ENCODE data around the gene OR1C1.
"Not testable (repeated sequence)": the region's sequence is repeated elsewhere in the genome, so short reads cannot be mapped to it uniquely, and the experiment has no call there.

Gene OR1C1, protein sequence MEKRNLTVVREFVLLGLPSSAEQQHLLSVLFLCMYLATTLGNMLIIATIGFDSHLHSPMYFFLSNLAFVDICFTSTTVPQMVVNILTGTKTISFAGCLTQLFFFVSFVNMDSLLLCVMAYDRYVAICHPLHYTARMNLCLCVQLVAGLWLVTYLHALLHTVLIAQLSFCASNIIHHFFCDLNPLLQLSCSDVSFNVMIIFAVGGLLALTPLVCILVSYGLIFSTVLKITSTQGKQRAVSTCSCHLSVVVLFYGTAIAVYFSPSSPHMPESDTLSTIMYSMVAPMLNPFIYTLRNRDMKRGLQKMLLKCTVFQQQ

DNA sequence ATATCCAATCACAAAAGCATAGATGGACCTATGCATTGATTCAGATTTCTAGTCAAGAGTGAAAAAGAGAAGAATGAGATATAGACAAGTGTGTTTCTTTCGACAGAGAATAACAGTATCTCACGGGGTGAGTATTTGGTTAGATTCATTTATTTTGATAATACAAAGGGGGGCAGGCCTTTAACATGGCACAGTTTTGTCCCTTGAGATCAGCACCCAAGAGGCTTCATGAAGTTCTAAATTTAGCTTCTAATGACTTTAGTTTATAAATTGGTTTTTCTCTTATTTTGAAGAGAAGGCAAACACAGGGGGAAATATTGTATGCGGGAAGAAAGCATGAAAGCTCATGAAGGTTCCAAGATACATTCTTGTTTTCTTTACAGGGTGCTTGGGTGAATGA, at the start of gene OR1C1:
Gene OR1C1 (minus strand): TSS at position 101 of the 400 bp plus-strand sequence. CDS start 2,150 bp downstream, outside the sequence.
- DNase-seq (ENCODE audit: low spot score): no peak

DNA sequence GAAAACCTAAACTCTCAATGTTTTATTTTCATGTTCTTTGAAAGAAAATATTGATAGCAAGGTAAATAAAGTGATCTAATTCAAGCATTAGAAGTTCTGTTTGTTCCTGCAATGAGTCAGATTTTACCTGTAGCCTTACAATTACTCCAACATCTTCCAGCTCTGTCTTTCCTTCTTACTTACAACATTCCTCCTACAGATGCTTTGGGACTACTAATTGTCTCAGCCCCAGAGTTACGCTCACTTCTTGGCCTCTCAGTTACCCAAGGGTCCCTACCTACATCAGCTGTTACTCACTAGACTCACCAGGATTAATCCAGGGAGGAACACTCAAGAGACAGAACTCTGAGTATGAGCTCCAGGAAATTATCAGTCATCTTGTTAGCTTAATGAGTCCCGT, 37.2 kb upstream of the OR1C1 start:
- no peak for DNase-seq (ENCODE audit: low spot score)

DNA sequence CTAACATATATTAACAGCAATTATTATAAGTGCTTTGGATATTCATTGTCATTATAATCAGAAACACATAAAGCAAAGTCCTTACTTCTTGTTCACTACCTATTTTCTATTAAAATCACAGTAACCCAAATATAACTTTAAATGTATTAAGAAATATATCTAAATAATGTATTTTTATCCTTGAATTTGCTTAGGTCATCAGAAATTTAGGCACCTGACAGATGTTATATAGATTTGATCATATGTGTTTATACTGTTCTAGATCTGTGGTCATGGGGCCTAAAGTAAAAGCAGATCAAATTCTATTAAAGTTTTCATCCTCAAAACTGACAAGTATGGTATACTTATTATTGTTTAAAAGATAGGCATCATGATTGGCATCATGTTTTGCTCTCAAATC, 9.2 kb upstream of the OR1C1 start:
- no peak for DNase-seq (ENCODE audit: low spot score)

DNA sequence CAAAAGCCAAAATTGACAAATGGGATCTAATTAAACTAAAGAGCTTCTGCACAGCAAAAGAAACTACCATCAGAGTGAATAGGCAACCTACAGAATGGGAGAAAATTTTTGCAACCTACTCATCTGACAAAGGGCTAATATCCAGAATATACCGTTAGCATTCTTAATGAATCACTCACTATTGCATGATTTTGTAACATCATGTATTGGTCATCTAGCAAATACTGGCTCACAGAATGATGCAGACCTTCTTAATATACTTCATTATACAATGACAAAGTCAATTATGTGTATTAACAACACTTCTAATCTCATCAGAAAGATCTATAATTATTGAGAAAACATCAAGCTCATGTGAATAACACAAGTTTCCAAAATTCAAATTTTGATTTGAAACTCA, 6.0 kb downstream of the OR1C1 start:
- not testable (repeated sequence) for DNase-seq (ENCODE audit: low spot score)

DNA sequence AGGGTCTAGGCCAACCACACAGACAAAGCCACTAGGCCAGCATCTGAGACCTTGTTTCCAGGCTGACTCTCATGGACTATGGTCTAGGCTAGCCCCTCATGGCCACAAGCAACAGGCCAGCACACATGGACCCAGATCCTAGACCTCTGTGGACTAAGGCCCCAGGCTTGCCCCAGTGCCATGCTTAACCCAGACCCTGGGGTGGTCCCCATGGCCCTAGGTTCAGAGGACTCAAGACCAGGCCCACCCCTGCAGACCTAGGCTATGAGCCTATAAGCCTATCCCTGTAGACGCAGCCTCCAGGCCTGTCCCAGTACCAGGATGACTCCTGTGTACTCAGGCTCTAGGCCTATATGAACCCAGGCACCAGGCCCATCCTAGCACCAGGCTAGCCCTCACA, 10.5 kb downstream of the OR1C1 start:
- no peak for DNase-seq (ENCODE audit: low spot score)

DNA sequence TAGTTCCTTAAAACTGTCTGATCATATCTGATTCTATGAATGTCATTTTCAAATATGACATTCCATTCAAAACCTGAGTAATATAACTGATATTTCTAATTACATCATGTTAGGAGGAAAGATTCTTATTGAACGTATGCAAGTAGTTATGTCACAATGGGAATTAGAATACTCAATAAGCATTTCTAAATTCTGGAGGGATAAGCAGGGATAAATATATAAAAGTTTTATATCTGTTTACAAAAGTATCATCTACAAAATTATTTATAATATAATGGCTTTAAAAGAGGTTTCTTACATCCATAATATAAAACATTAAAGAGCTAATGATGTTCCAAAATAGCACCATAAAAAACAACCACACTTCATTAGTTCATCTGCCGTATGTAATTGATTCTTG, 12.3 kb downstream of the OR1C1 start, which contains the start of gene OR14A2:
Gene OR14A2 (minus strand): TSS at position 101 of the 400 bp plus-strand sequence.
- no peak for DNase-seq (ENCODE audit: low spot score)

DNA sequence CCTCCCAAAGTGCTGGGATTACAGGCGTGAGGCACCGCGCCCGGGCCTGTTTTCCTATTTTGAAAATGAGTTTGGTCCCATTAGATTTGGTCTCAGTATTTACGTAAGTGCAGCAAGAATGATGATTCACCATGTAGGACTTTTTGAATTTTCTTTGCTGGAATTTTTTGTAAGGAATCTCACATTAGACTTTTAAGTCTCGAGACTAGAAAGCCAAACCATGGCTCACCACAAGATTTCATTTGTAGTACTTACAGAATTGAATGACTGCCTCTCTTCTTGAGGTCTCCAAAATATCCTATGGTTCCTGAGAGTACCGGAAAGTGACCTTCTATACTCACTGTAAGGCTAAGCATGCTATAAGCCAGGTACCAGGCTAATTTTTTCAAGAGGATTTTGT, 12.7 kb downstream of the OR1C1 start:
- DNase-seq (ENCODE audit: low spot score): no peak

DNA sequence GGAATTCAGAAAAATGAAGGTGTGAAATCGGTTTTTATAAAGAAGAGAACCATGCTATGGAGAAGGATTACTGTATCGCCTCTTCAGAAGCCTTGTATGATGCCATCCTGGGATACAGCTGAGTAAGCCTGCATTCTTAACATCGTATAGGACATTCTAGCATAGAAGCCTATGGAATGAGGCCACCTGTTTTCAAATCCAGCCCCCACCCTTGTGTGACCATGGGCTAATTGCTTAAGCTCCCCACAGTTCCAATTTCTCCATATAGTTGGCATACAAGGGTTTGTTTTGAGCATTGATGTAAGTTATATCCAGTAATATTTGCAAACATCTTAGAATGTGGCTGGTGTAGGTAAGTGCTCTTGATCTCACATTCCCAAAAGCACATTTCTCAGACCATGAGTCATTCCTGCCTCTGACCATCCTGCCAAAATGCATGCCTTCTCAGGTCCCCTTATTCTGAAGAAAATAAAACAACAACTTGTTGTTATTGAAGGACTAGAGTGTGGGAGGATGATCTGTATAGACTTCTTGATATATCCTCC, 13.9 kb downstream of the OR1C1 start:
- no peak for DNase-seq (ENCODE audit: low spot score)

DNA sequence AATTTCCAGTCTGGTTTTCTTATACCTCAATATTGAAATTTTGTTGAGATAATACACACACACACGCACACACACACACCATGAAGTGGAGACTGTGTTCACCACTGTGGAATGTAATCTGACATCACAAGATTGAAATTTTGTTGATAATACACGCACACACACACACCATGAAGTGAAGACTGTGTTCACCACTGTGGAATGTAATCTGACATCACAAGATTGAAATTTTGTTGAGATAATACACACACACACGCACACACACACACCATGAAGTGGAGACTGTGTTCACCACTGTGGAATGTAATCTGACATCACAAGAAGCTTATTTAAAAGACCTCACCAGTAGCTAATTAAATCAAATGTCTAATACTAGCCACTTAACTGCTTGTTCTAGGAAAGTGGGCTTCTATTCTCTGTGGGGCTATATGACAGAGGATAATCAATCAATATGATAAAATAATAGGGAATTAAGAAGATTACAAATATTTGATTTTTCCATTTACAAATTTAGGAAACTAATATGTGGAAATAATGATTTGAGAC, 18.1 kb downstream of the OR1C1 start:
- not testable (repeated sequence) for DNase-seq (ENCODE audit: low spot score)

DNA sequence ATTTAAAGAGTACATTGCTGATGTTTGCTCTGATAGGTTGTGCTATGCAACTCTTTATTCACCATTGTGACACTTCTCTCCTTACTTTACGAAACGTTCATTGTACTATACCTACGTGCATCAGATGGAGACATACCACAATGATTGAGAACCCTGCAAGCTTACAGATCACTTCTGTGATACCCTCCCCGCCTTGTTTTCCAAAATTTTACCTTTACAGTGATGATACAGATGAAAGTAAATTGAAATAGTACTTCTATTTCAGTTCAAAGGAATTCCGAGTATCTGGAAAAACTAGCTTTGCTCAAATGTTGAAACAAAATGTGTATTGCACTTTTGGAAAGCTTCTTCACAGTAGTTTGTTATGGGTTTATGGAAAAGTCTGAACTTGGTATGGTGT, 18.6 kb downstream of the OR1C1 start:
- no peak for DNase-seq (ENCODE audit: low spot score)

DNA sequence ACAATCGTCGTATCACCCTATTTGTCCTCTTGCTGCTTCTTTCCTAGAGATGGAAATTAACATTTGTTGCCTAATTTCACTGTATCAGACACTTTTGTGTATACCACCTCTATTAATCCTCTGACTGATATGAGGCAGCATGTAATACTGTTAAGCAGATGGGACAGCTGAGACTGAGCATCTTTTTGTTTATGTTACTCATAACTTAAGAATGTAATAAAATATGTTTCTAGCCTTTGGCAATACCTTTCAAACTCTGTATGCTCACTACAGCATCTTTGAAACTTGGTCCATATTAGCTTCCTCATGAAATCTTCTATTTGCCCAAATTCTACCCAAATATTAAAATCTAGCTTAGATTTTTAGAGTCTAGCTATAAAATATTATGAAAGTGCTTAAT, 19.6 kb downstream of the OR1C1 start:
- DNase-seq (ENCODE audit: low spot score): no peak

DNA sequence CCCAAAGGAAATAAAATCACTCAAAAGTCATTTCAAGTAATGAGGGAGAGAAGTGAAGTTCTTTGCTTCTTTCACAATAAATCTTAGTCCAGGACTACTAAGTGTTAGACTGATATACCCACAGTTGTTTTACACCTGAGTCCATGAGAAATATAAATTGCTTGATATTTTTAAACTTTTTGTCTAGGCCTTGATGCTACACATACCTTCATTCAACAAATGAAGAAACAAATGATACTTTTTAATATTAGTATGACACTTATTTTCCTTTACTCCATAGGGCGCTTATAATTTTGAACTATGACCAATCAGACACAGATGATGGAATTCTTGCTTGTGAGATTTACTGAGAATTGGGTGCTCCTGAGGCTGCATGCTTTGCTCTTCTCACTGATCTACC, 22.0 kb downstream of the OR1C1 start, which contains the start of gene OR14K1:
Gene OR14K1 (plus strand): TSS at position 301 of the 400 bp plus-strand sequence. CDS start 0 bp downstream, at position 301.
- DNase-seq (ENCODE audit: low spot score): no peak

DNA sequence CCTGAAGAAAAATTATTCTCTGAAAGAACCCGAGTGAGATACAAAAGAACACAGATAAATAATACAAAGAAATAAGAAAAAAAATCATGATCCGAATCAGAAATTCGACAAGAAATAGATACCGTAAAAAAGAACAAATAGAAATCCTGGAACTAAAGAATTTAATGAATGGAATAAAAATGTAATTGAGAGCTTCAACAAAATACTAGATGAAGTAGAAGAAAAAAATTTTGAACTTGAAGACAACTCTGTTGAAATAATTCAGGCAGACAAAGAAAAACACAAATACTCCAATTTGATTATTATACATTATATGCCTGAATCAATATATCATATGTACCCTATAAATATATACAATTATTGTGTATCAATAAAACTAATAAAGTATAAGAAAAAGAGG, 39.1 kb downstream of the OR1C1 start:
- no peak for DNase-seq (ENCODE audit: low spot score)

DNA sequence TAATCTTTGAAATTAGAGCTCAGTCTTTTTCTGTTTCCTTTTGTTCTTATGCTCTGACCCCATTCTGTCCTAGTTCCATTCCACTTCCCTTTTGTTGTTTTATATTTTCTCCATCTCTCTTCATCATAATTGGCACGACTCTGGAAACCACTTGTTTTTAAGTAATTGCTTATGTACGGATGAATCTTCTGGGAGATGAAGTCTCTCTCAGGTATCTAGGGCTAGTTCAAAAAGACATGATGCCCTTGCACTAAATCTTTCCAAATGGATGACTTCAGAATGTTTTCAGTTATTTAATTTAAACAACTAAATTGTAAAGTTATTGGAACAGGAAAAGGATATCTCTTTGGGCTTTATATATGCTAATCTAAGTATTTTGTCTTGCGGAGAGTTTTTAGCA, 43.8 kb downstream of the OR1C1 start, which contains the start of gene OR6F1:
Gene OR6F1 (minus strand): TSS at position 101 of the 400 bp plus-strand sequence. CDS start 3,891 bp downstream, outside the sequence.
- DNase-seq (ENCODE audit: low spot score): no peak

DNA sequence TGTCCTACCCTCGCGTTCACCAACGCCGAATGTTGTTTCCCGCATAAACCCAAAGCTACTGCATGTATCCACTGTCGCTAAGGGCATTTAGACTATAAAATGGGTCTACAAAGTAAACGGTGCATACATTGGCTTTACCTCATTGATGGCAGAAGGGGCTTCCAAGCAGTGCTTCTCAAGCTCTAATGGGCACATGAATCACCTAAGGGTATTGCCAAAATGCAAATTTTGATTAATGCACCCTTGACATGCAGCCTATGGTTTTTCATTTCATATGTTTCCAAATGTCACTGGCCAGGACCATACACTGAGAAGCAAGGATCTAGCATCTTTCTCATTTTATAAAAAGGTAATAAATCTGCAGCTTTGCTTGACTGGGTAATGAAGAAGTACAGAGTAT, 46.6 kb downstream of the OR1C1 start:
- DNase-seq (ENCODE audit: low spot score): no peak

DNA sequence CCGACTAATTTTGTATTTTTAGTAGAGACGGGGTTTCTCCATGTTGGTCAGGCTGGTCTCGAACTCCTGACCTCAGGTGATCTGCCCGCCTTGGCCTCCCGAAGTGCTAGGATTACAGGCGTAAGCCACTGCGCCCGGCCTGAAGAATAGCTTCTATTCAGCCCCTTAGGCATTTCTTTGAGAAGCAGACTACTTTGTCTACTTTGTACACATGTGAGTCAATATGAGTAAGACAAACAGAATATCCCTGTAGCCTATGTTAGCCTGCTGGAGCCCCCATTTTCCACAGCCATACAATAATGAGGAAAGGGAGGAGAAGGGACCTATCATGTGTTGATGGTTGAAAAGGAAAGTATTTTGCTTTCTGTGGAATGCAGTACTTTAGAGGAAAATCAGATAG, 49.7 kb downstream of the OR1C1 start:
- DNase-seq (ENCODE audit: low spot score): not testable (repeated sequence)

All from AG20443 (cell line).